CD4-positive, alpha-beta T cell (primary cell): Measurements from ENCODE around the gene DLGAP5. TPM values are rescaled to one million over a fixed set of nuclear protein-coding genes. Genes with fewer than 3 reads are reported as not detected.

Experiments
- ATAC-seq: fragments of 200-7000 bp; cut with Tn5 transposase; one replicate; pipeline ENCODE4 v1.10.0; 2022; ENCODE audit warnings: mild to moderate bottlenecking; ENCODE audit not compliant: poor library complexity
- CTCF ChIA-PET: fragments of 350-600 bp; sonication (Branson Sonifier 250); formaldehyde crosslinking; loops from one replicate; lab custom pipeline; 2021; ENCODE audit warnings: antibody characterized with exemption, inconsistent platforms; lab: Charles Lee
- POLR2A ChIA-PET: fragments of 350-600 bp; sonication (Branson Sonifier 250); formaldehyde crosslinking; loops from one replicate; lab custom pipeline; 2021; ENCODE audit warnings: antibody characterized with exemption, inconsistent platforms; lab: Charles Lee
- DNase-seq, 14 experiments: peaks; one replicate each; pipeline ENCODE4 v3.0.0-alpha.2; 2013 to 2020; ENCODE audit warnings: mixed read lengths in 2 of 14
- H3K27ac ChIP-seq, 2 donors: one replicate each; pipeline versions ENCODE4 v1.5.1 to v1.7.0; 2013; ENCODE audit warnings: low read length in 2 of 2, low read depth in 1 of 2, mild to moderate bottlenecking in 1 of 2
- H3K27me3 ChIP-seq, 2 experiments: 1 replicate in 1 of 2; 2 replicates in 1 of 2; pipeline versions ENCODE4 v1.6.1 to v1.7.0; 2013; ENCODE audit warnings: low read length in 2 of 2, control low read depth in 1 of 2, mild to moderate bottlenecking in 1 of 2, moderate library complexity in 1 of 2; ENCODE audit not compliant: insufficient read depth in 2 of 2, control insufficient read depth in 1 of 2
- H3K36me3 ChIP-seq: one replicate; pipeline ENCODE4 v1.6.1; 2013; ENCODE audit warnings: low read length, control low read depth; ENCODE audit not compliant: insufficient read depth
- H3K4me1 ChIP-seq: one replicate; pipeline ENCODE4 v1.6.1; 2013; ENCODE audit warnings: low read length, control low read depth; ENCODE audit not compliant: insufficient read depth
- H3K4me3 ChIP-seq: one replicate; pipeline ENCODE4 v1.5.1; 2013; ENCODE audit warnings: mild to moderate bottlenecking, low read length, moderate library complexity
- H3K9me3 ChIP-seq, 2 experiments: 1 replicate in 1 of 2; 2 replicates in 1 of 2; pipeline versions ENCODE4 v1.6.1 to v1.7.0; 2013; ENCODE audit warnings: low read length in 2 of 2, mild to moderate bottlenecking in 2 of 2, control low read depth in 1 of 2, moderate library complexity in 1 of 2; ENCODE audit not compliant: control insufficient read depth in 1 of 2, insufficient read depth in 1 of 2
- H3K27ac Mint-ChIP-seq: one replicate; pipeline ENCODE4 v1.8.0; 2020; ENCODE audit warnings: mixed read lengths
- H3K27me3 Mint-ChIP-seq: one replicate; pipeline ENCODE4 v1.8.0; 2021; ENCODE audit warnings: mixed read lengths
- H3K36me3 Mint-ChIP-seq: one replicate; pipeline ENCODE4 v1.8.0; 2021; ENCODE audit warnings: low read depth, mixed read lengths
- H3K4me1 Mint-ChIP-seq: one replicate; pipeline ENCODE4 v1.8.0; 2021; ENCODE audit warnings: low read depth, mixed read lengths
- H3K4me3 Mint-ChIP-seq: one replicate; pipeline ENCODE4 v1.8.0; 2020; ENCODE audit warnings: mild to moderate bottlenecking, mixed read lengths
- H3K9me3 Mint-ChIP-seq: one replicate; pipeline ENCODE4 v1.8.0; 2020; ENCODE audit warnings: mixed read lengths
- CTCF ChIP-seq: fragments of 200-600 bp; IDR thresholded peaks from one replicate; pipeline ENCODE4 v1.8.0; 2022; ENCODE audit warnings: antibody characterized with exemption, mild to moderate bottlenecking
- intact Hi-C, 2 experiments: fragments of 100-400 bp; cut with DNase I in 1 of 2; cut with micrococcal nuclease in 1 of 2; formaldehyde crosslinking; loops; one replicate each; pipeline versions ENCODE4 v1.15.1 to v1.9.0; 2023 to 2025; cut with DNase I, micrococcal nuclease
- total RNA-seq, 174 experiments: library from RNA in 2 of 174; stranded (reverse) in 2 of 174; gene quantifications; one replicate each; pipeline ENCODE4 v1.2.3 and lab custom pipeline; 2021 to 2026

Gene DLGAP5
- total RNA-seq, 2 experiments from 2014 or later, result 0.25 TPM; not detected in 1

GRCh38 chr14:55192054-55192621 is 753 bp upstream of the DLGAP5 start:
- ATAC-seq (no peak), DNase-seq (no peak)
- peaks cover 14% of the 10 kb centered on the region for H3K4me1 ChIP-seq
- Mint-ChIP-seq H3K27me3 (no peaks in the 10 kb centered on the region), H3K4me3 (peak overlapping the region; percentile 90), H3K4me1 (peaks cover 21% of the 10 kb centered on the region), H3K9me3 (no peaks in the 10 kb centered on the region), H3K27ac (peak overlapping the region; percentile 7), H3K36me3 (no peaks in the 10 kb centered on the region)
- no peaks in the 10 kb centered on the region for H3K9me3 ChIP-seq
- H3K27me3 ChIP-seq, result no peaks in the 10 kb centered on the region
- TF ChIP-seq CTCF, result no peak
- H3K4me3 ChIP-seq, result peak overlapping the region; percentile 74
- POLR2A ChIA-PET, result interaction anchor here (0.6 to 1.1 kb wide), 3 partner anchors 10 to 74 kb away, joined by 3 to 4 read pairs (median 3); no protein-coding TSS in a partner anchor
- H3K36me3 ChIP-seq, result no peaks in the 10 kb centered on the region
- intact Hi-C loops, result loop anchor here in 1 of 2 experiments (5.0 to 10.0 kb wide), 3 partner anchors 165 to 1383 kb away; partner anchors contain the start of genes KTN1, SOCS4, TMEM260 and WDHD1
- peak overlapping the region in 1 of 2 donors; percentile 40 for H3K27ac ChIP-seq
- CTCF ChIA-PET, result interaction anchor here (0.7 to 1.2 kb wide), 2 partner anchors 31 to 141 kb away, joined by 4 to 5 read pairs; partner anchors contain the start of gene MAPK1IP1L

- no peak overlapping the region for H3K27ac ChIP-seq
- no peaks in the 10 kb centered on the region for H3K36me3 ChIP-seq
- ATAC-seq (no peak), DNase-seq (no peak)
- ChIA-PET POLR2A (interaction anchor here (0.8 to 1.1 kb wide), 3 partner anchors 15 to 164 kb away, joined by 3 read pairs; partner anchors contain the start of genes MAPK1IP1L, SOCS4 and WDHD1), CTCF (interaction anchor here (1.2 to 1.3 kb wide), 2 partner anchors 30 to 140 kb away, joined by 3 to 5 read pairs; partner anchors contain the start of gene MAPK1IP1L)
- no peaks in the 10 kb centered on the region for H3K9me3 ChIP-seq
- H3K4me3 ChIP-seq, result peak overlapping the region; percentile 74
- Mint-ChIP-seq H3K36me3 (no peaks in the 10 kb centered on the region), H3K9me3 (no peaks in the 10 kb centered on the region), H3K4me3 (peak overlapping the region; percentile 90), H3K4me1 (peaks cover 21% of the 10 kb centered on the region), H3K27me3 (no peaks in the 10 kb centered on the region), H3K27ac (no peak overlapping the region)
- H3K27me3 ChIP-seq, result no peaks in the 10 kb centered on the region
- peaks cover 14% of the 10 kb centered on the region for H3K4me1 ChIP-seq
- no peak for TF ChIP-seq CTCF
- intact Hi-C loops, result loop anchor here in 1 of 2 experiments (5.0 to 10.0 kb wide), 3 partner anchors 164 to 1384 kb away; partner anchors contain the start of genes KTN1, SOCS4, TMEM260 and WDHD1
Observed at GRCh38 chr14:55190906-55191202, 531 bp downstream of the DLGAP5 start.

- Mint-ChIP-seq H3K4me1 (peaks cover 21% of the 10 kb centered on the region), H3K4me3 (no peak overlapping the region), H3K27me3 (no peaks in the 10 kb centered on the region), H3K36me3 (no peaks in the 10 kb centered on the region), H3K9me3 (no peaks in the 10 kb centered on the region), H3K27ac (no peak overlapping the region)
- DNase-seq, result no peak
- no peak for TF ChIP-seq CTCF
- H3K4me3 ChIP-seq, result no peak overlapping the region
- H3K27ac ChIP-seq, result no peak overlapping the region
- H3K9me3 ChIP-seq, result no peaks in the 10 kb centered on the region
- intact Hi-C loops, result loop anchor here in 1 of 2 experiments (5.0 kb wide), 1 partner anchor 791 kb away; the partner anchor contains the start of gene CDKN3
- CTCF ChIA-PET, result interaction anchor here (1.0 to 1.4 kb wide), 2 partner anchors 21 to 138 kb away, joined by 3 read pairs; no protein-coding TSS in a partner anchor
- ATAC-seq, result no peak
- H3K36me3 ChIP-seq, result no peaks in the 10 kb centered on the region
- POLR2A ChIA-PET, result no interaction called here
- H3K27me3 ChIP-seq, result no peaks in the 10 kb centered on the region
- H3K4me1 ChIP-seq, result peaks cover 14% of the 10 kb centered on the region
Observed at GRCh38 chr14:55188686-55189295, 2.6 kb downstream of the DLGAP5 start.
